ENCODE results near the gene MAL.
"Not testable (repeated sequence)": the region's sequence is repeated elsewhere in the genome, so short reads cannot be mapped to it uniquely, and the experiment has no call there.

Gene MAL

GRCh38 chr2:95075440-95076132 lies 50.1 kb downstream of the MAL start:
- H3K27ac ChIP-seq = peak overlapping the region in 7 of 21 experiments; percentile 52 to 87 (median 82)
- H3K4me3 ChIP-seq = no peak overlapping the region

GRCh38 chr2:95076705-95077529 lies 51.4 kb downstream of the MAL start:
- Histone ChIP-seq H3K27ac (peak overlapping the region in 3 of 21 experiments; percentile 11 to 52 (median 47)), H3K4me3 (peak overlapping the region in 6 of 7 experiments; percentile 7 to 29 (median 22))

GRCh38 chr2:95077530-95077825 lies 52.0 kb downstream of the MAL start:
- no peak overlapping the region for H3K4me3 ChIP-seq
- H3K27ac ChIP-seq = peak overlapping the region in 1 of 21 experiments; percentile 52

GRCh38 chr2:95077861-95078603 lies 52.5 kb downstream of the MAL start:
- Histone ChIP-seq H3K27ac (no peak overlapping the region), H3K4me3 (no peak overlapping the region)

- Histone ChIP-seq H3K27ac (no peak overlapping the region), H3K4me3 (no peak overlapping the region)
Measured at GRCh38 chr2:95079199-95079683, 53.7 kb downstream of the MAL start.

- no peak overlapping the region for H3K4me3 ChIP-seq
- no peak overlapping the region for H3K27ac ChIP-seq
Measured at GRCh38 chr2:95082477-95082876, 57.0 kb downstream of the MAL start.

GRCh38 chr2:95086017-95086416 lies 60.5 kb downstream of the MAL start:
- H3K4me3 ChIP-seq = no peak overlapping the region
- no peak overlapping the region for H3K27ac ChIP-seq

- Histone ChIP-seq H3K4me3 (no peak overlapping the region), H3K27ac (peak overlapping the region in 1 of 21 experiments; percentile 34)
Measured at GRCh38 chr2:95087379-95087778, 61.9 kb downstream of the MAL start.

GRCh38 chr2:95091885-95092555 lies 66.5 kb downstream of the MAL start:
- Histone ChIP-seq H3K27ac (no peak overlapping the region), H3K4me3 (no peak overlapping the region)

- H3K27ac ChIP-seq, H3K4me3 ChIP-seq: not testable (repeated sequence)
Measured at GRCh38 chr2:95098273-95098672, 72.8 kb downstream of the MAL start.

GRCh38 chr2:95099910-95100309 lies 74.4 kb downstream of the MAL start:
- H3K4me3 ChIP-seq = no peak overlapping the region
- no peak overlapping the region for H3K27ac ChIP-seq

All from skin epidermis (tissue), 12 donors.